Measurements from ENCODE around the gene C17orf67. TPM values are rescaled to one million over a fixed set of nuclear protein-coding genes. Genes with fewer than 3 reads are reported as not detected.

C17orf67 gene, protein sequence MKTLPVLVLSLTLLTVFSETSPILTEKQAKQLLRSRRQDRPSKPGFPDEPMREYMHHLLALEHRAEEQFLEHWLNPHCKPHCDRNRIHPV
- 2.4 TPM for total RNA-seq

- DNase-seq (ENCODE audit: low read depth in 2 of 3, low spot score in 2 of 3): peak; percentile 94 to 97 (median 96)
Observed at GRCh38 chr17:56833809-56834379, at the start of gene C17orf67, which contains the start of gene DGKE. TSS of gene C17orf67 (minus strand) at chr17:56833920. CDS start at chr17:56815810, 18,110 bp downstream. TSS of gene DGKE (plus strand) at chr17:56834151. CDS start at chr17:56834796, 645 bp downstream.

- no peak for DNase-seq (ENCODE audit: low read depth in 2 of 3, low spot score in 2 of 3)
Observed at GRCh38 chr17:56881685-56882295, 48.1 kb upstream of the C17orf67 start.

GRCh38 chr17:56880571-56880970, 46.9 kb upstream of the C17orf67 start:
- no peak for DNase-seq (ENCODE audit: low read depth in 2 of 3, low spot score in 2 of 3)

DNA sequence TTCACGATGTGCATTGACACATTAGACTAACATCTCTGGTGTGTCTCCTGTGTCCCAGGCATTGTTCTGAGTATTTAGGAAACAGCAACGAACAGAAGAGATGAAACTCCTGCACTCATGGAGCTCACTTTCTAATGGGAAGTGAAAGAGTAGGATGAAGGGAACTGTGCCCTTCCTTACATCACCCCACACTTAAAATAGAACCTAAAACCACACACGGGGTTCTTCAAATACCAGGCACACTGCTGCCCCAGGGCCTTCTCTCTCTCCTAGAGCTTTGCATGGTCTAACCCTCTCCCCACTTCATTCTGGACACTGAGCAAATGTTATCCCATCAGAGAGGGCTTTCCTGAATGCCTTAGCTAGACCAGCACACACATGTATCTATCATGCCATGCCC, 46.4 kb upstream of the C17orf67 start:
- DNase-seq (ENCODE audit: low read depth in 2 of 3, low spot score in 2 of 3): no peak

DNA sequence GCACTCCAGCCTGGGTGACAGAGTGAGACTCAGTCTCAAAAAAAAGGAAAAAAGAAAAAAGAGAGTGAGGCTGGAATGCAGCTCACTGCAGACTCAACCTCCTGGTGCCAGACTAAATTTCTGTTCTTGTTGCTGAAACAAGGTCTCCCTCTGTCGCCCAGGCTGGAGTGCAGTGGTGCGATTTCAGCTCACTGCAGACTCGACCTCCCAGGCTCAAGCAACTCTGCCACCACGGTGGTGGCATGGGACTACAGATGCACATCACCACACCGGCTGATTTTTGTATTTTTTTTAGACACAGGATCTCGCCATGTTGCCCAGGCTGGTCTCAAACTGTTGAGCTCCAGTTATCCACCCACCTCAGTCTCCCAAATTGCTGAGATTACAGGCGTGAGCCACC, 45.6 kb upstream of the C17orf67 start:
- no peak for DNase-seq (ENCODE audit: low read depth in 2 of 3, low spot score in 2 of 3)

DNA sequence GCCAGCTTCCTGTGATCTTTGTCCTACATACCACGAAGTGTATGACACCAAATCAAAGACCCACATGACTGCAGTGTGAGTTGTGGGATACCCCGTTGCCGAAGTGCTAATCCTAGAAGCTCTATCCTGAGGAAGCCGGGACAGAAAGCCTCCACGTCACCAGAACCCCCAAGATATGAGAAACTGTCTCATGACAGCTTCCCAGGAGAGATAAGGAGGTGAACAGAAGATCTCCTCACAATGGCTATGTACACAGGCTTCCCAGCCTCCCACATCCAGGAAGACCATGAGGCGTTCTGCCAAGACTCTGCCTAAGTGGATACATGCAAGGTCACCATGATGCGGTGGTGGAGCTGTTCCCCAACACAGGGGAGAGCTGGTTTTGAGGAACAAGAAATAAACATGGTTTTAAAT, 43.1 kb upstream of the C17orf67 start:
- no peak for DNase-seq (ENCODE audit: low read depth in 2 of 3, low spot score in 2 of 3)

DNA sequence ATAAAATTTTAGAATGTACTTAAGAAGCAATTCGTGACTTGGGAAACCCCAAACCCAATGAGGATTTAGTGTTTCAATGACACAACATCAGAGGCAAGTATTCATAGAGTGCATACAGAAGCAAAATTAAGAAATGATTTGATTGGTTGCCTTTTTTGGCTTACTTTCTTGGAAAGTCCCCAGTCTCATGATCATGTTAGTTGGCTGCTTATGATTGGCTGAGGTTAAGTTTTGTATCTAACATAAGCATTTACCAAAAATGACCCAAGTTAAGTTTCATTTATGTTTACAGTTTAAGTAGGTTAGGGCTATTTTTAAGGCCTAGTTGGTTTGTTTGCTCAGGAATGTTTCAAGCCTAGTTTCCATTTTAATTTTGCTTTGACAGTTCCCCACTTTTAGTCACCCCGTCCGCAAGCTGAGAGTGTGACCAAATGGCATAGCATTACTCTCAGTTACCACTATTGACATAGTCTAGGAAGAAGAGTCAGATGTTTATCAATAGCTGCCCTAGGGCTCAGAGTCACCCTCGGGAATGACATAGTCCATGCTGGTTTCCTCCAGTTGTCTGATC, 36.4 kb upstream of the C17orf67 start:
- DNase-seq (ENCODE audit: low read depth in 2 of 3, low spot score in 2 of 3): no peak

- DNase-seq (ENCODE audit: low read depth in 2 of 3, low spot score in 2 of 3): no peak
Observed at GRCh38 chr17:56868716-56869115, 35.0 kb upstream of the C17orf67 start.

- no peak for DNase-seq (ENCODE audit: low read depth in 2 of 3, low spot score in 2 of 3)
Observed at GRCh38 chr17:56867948-56868376, 34.2 kb upstream of the C17orf67 start.

GRCh38 chr17:56866496-56866895, 32.8 kb upstream of the C17orf67 start:
- peak in 2 of 3 donors; percentile 14 to 34 for DNase-seq (ENCODE audit: low read depth in 2 of 3, low spot score in 2 of 3)

DNA sequence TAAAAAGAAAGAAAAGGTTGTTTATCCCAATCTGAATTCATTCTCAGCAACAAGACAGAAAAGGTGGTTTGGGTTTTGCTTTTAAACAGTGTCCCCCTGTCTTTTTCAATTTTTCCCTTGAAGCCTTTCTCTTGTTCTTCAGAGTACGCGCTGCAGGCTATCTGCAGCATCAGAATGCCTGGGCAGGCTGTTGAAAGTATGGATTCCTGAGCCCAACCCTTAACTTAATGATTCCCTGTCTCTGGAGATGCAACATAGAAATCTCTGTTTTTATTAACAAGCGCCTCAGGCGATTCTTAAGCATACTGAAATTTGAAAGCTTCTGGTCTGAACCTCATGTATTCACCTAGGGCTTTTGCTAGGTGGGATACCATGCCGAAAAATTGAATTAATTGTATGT, 32.4 kb upstream of the C17orf67 start:
- DNase-seq (ENCODE audit: low read depth in 2 of 3, low spot score in 2 of 3): no peak

GRCh38 chr17:56863974-56864373, 30.3 kb upstream of the C17orf67 start:
- no peak for DNase-seq (ENCODE audit: low read depth in 2 of 3, low spot score in 2 of 3)

DNA sequence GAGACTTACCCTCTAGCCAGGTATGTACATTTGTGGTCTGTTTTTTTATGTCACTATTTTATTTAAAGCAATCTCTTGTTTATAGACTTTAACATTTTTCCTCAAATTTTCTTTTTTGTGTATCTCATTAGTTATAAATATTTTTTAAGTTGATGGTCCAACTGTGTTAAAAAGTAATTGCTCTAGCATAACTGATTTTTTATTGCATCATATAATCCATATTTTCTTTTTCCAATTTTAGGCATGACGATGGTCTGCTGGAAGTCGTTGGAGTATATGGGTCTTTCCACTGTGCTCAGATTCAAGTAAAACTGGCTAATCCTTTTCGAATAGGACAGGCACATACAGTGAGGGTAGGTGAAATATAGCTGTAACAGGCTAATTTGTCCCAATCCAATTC, 28.2 kb upstream of the C17orf67 start:
- DNase-seq (ENCODE audit: low read depth in 2 of 3, low spot score in 2 of 3): no peak

- DNase-seq (ENCODE audit: low read depth in 2 of 3, low spot score in 2 of 3): no peak
Observed at GRCh38 chr17:56851008-56851407, 17.3 kb upstream of the C17orf67 start.

- DNase-seq (ENCODE audit: low read depth in 2 of 3, low spot score in 2 of 3): no peak
Observed at GRCh38 chr17:56850591-56850990, 16.9 kb upstream of the C17orf67 start.

- DNase-seq (ENCODE audit: low read depth in 2 of 3, low spot score in 2 of 3): no peak
Observed at GRCh38 chr17:56849131-56849530, 15.4 kb upstream of the C17orf67 start.

DNA sequence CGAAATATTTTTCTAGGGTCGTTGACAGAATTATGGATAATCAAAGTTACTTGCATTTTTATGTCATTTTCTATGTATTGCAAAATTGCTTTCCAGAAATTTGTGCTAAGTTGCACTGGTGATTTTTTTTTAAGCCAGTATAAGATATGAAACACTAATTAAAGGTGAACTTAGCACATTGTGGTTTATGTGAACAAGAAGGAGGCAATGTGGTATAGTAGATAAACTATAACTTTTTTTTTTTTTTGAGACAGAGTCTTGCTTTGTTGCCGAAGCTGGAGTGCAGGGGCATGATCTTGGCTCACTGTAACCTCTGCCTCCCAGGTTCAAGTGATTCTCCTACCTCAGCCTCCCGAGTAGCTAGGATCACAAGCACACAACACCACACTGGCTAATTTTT, 13.4 kb upstream of the C17orf67 start:
- DNase-seq (ENCODE audit: low read depth in 2 of 3, low spot score in 2 of 3): no peak

GRCh38 chr17:56845934-56846333, 12.2 kb upstream of the C17orf67 start:
- DNase-seq (ENCODE audit: low read depth in 2 of 3, low spot score in 2 of 3): no peak

DNA sequence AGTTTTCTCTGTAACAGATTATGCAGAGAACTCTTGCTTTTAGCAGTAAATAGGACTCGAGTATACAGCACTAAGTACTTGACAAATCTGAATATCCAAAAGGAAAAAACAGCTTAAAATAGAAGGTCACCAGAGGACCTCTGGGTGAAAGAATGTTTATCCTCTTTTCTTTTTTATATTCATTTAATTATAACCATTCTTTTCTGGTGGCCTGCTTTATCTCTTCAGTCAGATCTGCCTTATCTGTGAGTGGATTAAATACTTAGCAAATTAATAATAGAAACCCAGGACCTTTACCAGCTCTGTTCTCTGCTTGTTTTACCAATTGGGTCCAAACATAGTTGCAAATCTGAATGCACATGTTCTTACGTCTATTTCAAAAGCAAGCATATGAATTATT, 8.9 kb upstream of the C17orf67 start:
- DNase-seq (ENCODE audit: low read depth in 2 of 3, low spot score in 2 of 3): no peak

GRCh38 chr17:56838687-56839086, 5.0 kb upstream of the C17orf67 start:
- DNase-seq (ENCODE audit: low read depth in 2 of 3, low spot score in 2 of 3): no peak

- no peak for DNase-seq (ENCODE audit: low read depth in 2 of 3, low spot score in 2 of 3)
Observed at GRCh38 chr17:56835264-56835585, 1.5 kb upstream of the C17orf67 start.

Data from hematopoietic multipotent progenitor cell (in vitro differentiated cells).